NCI-H2081 (cell line): Measurements from ENCODE around the gene ZXDC.

ENCODE experiments used
- DNase-seq, 2 experiments: peaks; one replicate each; lab custom pipeline; 2025; lab: John Stamatoyannopoulos, UW

ZXDC gene

DNA sequence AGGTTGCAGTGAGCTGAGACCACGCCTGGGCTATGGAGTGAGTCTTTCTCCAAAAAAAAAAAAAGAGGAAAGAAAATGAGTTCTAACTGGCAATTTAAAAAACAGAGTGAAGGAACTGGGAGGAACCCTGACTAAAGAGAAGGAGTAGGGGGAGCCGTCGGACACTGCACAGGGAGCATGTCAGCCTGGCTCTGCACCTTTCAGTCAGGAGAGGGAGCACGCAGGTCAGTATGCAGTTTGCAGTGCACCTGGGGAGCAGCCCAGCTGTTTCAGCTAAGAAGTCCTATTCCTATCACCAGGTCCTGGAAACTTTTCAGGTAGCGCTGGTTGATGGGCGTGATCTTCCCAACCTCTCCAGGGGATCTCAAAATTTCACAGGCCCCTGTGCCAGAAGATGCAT lies 14.9 kb upstream of the ZXDC start:
- no peak for DNase-seq

DNA sequence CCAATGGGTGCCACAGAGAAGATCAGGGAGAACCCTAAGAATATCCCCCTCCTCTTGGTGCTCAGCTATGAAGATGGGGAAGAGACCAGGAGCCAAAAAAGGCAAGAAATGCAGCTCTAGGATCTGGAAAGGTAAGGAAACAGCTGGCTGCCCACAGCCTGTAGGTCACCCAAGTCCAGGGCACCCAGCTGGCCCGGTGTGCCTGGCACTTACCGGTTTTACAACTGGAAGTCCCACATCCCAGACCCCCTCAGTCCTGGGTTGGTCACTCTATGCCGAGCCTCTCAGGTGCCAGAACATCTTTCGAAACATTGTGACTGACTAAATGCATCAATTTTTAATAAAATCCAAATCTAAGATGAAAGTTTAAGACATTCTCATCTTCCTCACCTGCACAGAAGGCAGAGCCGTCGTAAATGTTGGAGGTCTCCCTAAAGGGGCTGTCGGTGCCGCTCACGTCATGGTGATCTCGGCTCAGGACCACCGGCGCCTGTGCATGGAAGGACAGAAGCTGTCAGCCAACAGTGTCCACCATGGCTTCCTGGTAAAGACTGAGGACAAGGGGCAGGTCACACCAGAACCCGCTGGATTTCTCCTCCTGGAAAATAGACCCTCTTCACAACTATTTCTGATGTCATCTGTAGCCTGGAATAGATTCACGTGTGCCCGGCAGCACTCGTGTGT lies 13.3 kb upstream of the ZXDC start:
- DNase-seq = no peak

DNA sequence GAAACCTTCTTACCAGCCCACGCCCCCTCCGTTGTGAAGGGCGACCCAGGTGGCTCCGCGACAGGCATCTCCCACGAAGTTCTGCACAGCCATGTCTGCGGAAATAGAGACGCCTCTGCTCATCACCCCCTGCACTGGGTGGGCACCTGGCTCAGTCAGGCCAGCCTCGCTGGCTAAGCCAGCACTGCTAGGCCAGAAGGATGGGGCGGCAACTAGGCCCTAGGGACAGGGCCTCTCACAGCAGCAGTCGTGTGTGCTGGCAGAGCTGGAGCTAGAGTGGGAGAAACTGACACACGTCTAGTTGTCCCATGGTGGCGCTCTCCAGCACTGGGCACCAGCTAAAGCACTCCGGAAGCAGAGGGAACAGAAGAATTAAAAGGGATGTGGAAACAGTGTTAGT lies 12.5 kb upstream of the ZXDC start:
- DNase-seq = no peak

DNA sequence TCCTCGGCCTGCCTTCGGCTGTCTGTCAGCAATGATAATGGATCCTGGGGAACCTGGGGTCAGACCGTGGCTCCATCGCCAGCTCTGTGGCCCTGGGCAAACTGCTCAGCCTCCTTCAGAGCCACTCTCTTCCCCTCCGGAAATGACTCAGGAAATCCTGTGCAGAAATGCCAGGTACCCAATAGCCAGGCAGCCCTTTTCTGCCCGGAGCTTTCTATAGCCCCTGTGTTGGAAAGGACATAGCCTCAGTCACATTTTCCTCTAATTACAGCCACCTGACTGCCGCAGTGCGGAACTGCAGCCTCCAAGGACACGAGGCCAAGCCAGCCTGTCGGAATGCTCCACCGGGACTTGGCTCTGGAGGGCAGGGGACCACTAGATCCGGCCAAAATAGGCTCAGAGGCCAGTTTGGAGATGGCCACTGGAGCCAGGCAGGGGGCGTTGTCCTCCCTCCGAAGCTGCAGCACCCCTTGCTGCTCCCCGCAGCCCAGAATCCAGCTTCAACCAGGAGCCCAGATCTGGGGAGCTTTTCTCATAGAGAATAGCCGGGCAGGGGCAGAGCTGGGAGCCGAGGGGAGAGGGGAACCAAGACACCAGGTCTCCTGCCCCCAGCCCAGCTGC lies 11.6 kb upstream of the ZXDC start:
- no peak for DNase-seq

DNA sequence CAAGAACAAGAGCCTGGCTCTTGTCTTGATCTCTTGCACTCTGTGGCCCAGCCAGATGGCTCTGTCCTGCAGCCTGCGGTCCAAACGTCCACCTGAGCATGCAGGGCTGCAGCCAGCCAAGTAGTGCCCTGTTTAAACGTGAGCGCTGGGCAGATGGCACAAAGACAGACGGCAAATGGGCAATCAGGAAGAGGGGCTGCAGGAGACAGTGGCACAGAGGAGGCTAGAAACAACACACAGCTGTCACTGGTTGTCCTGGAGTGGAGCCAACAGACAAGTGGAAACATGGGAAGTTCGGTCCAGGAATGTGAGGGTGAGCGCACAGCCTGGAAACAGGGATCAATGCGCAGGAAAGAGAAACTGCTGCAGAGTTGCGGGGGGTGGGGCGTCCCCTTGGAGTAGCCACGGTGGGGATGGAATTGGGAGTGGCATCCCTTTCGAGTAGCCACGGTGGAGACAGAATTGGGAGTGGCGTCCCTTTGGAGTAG lies 10.7 kb upstream of the ZXDC start:
- no peak for DNase-seq

- DNase-seq = no peak
These were observed 10.3 kb upstream of the ZXDC start for GRCh38 chr3:126485956-126486355.

GRCh38 chr3:126485176-126485897 lies 9.6 kb upstream of the ZXDC start:
- DNase-seq = no peak

- DNase-seq = no peak
These were observed 9.0 kb upstream of the ZXDC start for GRCh38 chr3:126484662-126485061.

GRCh38 chr3:126484148-126484547 lies 8.5 kb upstream of the ZXDC start:
- DNase-seq = no peak

DNA sequence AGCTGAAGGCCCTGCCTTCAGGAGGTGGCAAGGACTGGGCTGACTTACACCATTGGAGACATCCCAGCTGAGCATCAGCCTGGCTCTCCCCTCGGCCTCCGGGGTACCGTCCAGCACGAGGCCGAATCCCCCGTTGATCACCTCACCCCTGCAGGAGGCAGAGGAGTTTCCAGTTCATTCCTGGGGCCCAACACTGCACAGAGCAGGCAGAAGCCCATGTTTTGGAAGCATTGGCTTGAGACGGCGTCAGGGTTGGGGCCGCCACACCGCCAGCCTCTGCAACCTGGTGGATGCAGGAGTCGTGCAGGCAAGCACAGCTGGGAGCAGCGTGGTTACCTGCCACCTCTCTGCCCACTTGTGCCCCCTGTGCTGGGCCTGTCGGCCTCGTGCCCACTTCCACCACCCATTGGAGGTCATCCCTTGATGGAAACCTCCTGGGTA lies 7.7 kb upstream of the ZXDC start:
- DNase-seq = no peak

GRCh38 chr3:126482503-126483255 lies 7.0 kb upstream of the ZXDC start:
- DNase-seq = no peak

DNA sequence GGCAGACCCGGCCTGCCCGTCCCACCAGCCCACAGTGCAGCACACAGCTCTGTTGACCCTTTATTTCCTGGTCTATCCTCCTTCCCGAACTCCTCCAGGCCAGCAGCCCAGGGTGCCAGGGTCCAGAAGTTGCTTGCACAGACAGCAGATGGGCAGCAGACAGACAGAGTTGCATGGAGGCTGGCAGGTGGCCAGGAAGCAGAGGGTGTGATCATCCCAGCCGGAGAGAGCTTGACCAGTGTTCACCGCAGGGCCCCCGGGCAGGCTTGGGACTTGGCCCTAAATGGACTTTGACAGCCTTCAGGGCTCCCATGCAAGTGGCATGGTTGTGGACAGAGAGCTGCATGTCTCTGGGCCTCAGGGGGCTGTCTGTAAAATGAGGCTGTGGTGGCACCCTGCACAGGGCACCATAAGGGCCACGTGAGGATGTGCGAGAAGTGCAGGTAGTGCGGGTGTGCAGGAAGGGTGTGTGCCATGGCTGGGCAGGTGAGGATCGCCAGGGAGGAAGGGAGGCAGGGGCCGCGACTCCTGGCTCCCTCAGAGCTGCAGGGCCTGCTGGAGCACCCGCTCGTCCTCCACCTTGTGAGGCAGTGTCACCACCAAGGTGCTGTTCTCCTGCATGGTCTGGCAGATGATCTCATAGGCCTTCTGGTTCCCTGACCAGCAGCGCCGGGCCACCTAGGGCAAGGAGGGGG lies 6.3 kb upstream of the ZXDC start:
- no peak for DNase-seq

DNA sequence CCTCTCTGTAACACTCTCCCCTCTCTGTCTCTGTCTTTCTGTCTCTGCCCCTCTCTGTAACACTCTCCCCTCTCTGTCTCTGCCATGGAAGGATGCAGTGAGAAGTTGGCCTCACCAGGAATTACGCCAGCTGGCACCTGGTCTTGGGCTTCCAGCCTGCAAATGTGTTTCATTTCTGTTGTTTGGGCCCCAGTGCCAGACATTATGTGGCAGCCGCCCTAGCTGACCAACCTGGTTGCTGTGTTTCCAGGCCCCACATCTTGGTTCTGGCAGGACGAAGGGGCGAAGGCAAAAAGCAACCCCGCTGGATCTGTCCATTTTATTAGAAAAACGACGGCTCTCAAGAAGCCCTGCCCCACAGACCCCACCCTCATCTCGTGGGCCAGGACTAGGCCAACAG lies 5.2 kb upstream of the ZXDC start:
- no peak for DNase-seq

DNA sequence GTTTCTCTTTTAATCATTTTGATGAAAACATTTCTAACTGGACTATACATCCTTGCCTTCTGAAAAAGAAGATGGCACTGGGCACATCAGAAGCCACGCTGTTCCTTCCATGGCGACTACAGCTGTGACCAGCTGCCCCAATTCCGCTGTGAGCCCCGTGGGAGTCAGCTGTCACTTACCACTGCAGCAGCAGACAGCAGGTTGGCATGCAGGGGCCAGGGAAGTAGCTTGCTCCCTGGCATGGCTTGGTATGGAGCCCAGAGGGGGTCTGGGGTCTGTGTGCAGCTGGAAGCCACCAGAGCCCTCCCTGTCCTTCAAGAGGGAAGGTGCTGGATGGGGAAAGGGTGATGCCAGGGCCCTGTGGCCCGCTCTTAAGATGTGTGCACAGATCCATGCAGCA lies 4.5 kb upstream of the ZXDC start:
- no peak for DNase-seq

GRCh38 chr3:126479642-126480041 lies 4.0 kb upstream of the ZXDC start:
- no peak for DNase-seq

DNA sequence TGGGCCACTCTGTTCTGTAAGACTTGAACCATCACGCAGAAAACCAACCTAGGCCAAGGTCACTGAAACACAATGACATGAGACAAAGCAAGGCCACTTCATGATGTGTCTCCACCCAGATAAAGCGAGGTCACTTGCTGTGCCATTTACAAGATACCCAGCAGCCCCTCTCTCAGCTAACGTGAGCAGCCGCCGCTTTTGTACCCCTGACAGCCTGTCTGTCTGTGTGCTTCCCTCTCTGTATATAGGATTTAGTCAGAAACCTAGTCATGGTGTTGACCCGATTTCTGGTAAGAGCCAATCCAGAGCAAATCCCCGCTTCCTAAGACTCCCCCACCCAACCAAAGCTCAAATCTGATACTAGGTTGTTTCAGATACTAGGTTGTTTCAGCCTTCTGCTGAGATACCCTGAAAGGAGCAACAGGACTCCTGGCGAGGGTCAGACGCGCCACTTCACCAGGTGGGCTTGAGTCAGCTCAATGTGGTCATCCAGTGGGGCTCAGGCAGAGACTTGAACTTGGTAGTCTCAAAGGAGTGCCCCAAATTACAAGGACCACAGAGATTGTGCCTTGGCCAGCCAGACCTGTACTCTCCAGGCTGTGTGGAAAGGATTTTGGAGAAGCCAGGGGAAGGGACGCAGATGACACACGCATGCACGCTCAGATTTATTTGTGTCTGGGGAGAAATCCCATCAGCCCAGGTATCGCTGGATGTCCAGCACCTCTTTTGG lies 3.1 kb upstream of the ZXDC start:
- no peak for DNase-seq

DNA sequence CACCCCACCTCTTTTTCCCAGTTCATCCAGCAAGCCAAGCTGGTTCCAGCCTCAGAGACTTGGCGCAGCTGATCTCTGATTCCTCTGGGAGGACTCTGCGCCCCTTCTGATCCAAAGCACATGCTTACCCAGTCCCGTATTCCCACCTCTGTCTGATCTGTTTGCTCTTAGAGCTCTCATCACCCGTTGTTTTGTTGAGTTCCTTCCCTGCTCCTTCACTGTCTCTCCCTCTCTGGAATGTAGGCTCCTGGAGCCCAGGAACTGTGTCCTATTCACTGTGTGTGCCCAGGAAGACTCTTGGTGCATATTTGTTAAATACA lies 1.3 kb upstream of the ZXDC start:
- no peak for DNase-seq

GRCh38 chr3:126476166-126477060 lies 722 bp upstream of the ZXDC start:
- DNase-seq = peak; percentile 57 to 79

- DNase-seq = peak; percentile 32 to 61
These were observed 936 bp downstream of the ZXDC start for GRCh38 chr3:126474498-126475412.
